Effector CD4-positive, alpha-beta T cell (primary cell): ENCODE results near the gene MAEL.
"Not testable (repeated sequence)": the region's sequence is repeated elsewhere in the genome, so short reads cannot be mapped to it uniquely, and the experiment has no call there.

Experiments
- DNase-seq: peaks from one replicate; pipeline ENCODE4 v3.0.0-alpha.2; 2020

The MAEL gene

GRCh38 chr1:166978821-166979220 lies 10.3 kb upstream of the MAEL start:
- DNase-seq, result no peak

- DNase-seq, result no peak
Observed at GRCh38 chr1:166980383-166980782, 8.7 kb upstream of the MAEL start.

GRCh38 chr1:166980818-166981217 lies 8.3 kb upstream of the MAEL start:
- DNase-seq, result no peak

- no peak for DNase-seq
Observed at GRCh38 chr1:166981589-166981988, 7.5 kb upstream of the MAEL start.

- no peak for DNase-seq
Observed at GRCh38 chr1:166999075-166999474, 10.0 kb downstream of the MAEL start.

GRCh38 chr1:166999500-167000055 lies 10.5 kb downstream of the MAEL start:
- DNase-seq, result no peak

GRCh38 chr1:167000546-167000945 lies 11.5 kb downstream of the MAEL start:
- no peak for DNase-seq

- DNase-seq, result no peak
Observed at GRCh38 chr1:167002354-167002753, 13.3 kb downstream of the MAEL start.

GRCh38 chr1:167003711-167004110 lies 14.6 kb downstream of the MAEL start:
- DNase-seq, result no peak

- no peak for DNase-seq
Observed at GRCh38 chr1:167011560-167012191, 22.6 kb downstream of the MAEL start.

- DNase-seq, result no peak
Observed at GRCh38 chr1:167012570-167012969, 23.5 kb downstream of the MAEL start.

- no peak for DNase-seq
Observed at GRCh38 chr1:167013108-167013929, 24.2 kb downstream of the MAEL start.

- DNase-seq, result no peak
Observed at GRCh38 chr1:167016100-167016750, 27.1 kb downstream of the MAEL start.

GRCh38 chr1:167022384-167022783 lies 33.3 kb downstream of the MAEL start:
- DNase-seq, result no peak

GRCh38 chr1:167029553-167029952 lies 40.5 kb downstream of the MAEL start:
- not testable (repeated sequence) for DNase-seq

- DNase-seq, result no peak
Observed at GRCh38 chr1:167033646-167034045, 44.6 kb downstream of the MAEL start.

- peak; percentile 57 for DNase-seq
Observed at GRCh38 chr1:167043752-167044488, 54.8 kb downstream of the MAEL start.

- DNase-seq, result no peak
Observed at GRCh38 chr1:167051907-167052306, 62.8 kb downstream of the MAEL start.

GRCh38 chr1:167052389-167052788 lies 63.3 kb downstream of the MAEL start:
- DNase-seq, result no peak

- DNase-seq, result no peak
Observed at GRCh38 chr1:167054531-167054930, 65.5 kb downstream of the MAEL start.

GRCh38 chr1:167054946-167055630 lies 66.0 kb downstream of the MAEL start:
- DNase-seq, result no peak

- DNase-seq, result no peak
Observed at GRCh38 chr1:167056529-167057231, 67.6 kb downstream of the MAEL start.
